Esophagus squamous epithelium (tissue), 5 donors: ENCODE results near the gene CEP128. TPM values are rescaled to one million over a fixed set of nuclear protein-coding genes. Genes with fewer than 3 reads are reported as not detected.

ENCODE experiments used
- DNase-seq: peaks from one replicate; lab custom pipeline; 2025; lab: John Stamatoyannopoulos, UW
- H3K27ac ChIP-seq, 4 donors: fragments of 200-600 bp; sonication (generic); one replicate each; pipeline ENCODE4 v1.5.1; 2016 to 2019; ENCODE audit warnings: mild to moderate bottlenecking in 1 of 4
- H3K27me3 ChIP-seq, 4 donors: fragments of 200-600 bp; sonication (generic); 1 replicate in 3 of 4; 2 replicates in 1 of 4; pipeline versions ENCODE4 v1.5.1 to v1.6.0; 2017 to 2021; ENCODE audit warnings: antibody characterized with exemption in 1 of 4
- H3K36me3 ChIP-seq, 3 donors: fragments of 200-600 bp; sonication (generic); one replicate each; pipeline ENCODE4 v1.5.1; 2016 to 2019
- H3K4me1 ChIP-seq, 3 donors: fragments of 200-600 bp; sonication (generic); one replicate each; pipeline ENCODE4 v1.5.1; 2017 to 2019
- H3K4me3 ChIP-seq, 4 donors: fragments of 200-600 bp; sonication (generic); 1 replicate in 3 of 4; 2 replicates in 1 of 4; pipeline ENCODE4 v1.5.1; 2016 to 2019; ENCODE audit warnings: mild to moderate bottlenecking in 2 of 4, moderate library complexity in 1 of 4
- H3K9me3 ChIP-seq, 3 donors: fragments of 200-600 bp; sonication (generic); one replicate each; pipeline ENCODE4 v1.5.1; 2016 to 2019
- CTCF ChIP-seq, 6 experiments: fragments of 450-650 bp in 4 of 6; fragments of 200-600 bp in 2 of 6; sonication (generic) in 2 of 6; IDR thresholded peaks; one replicate each; pipeline ENCODE4 v1.5.1; 2016 to 2019; ENCODE audit warnings: antibody characterized with exemption in 6 of 6, mild to moderate bottlenecking in 4 of 6, moderate library complexity in 4 of 6
- POLR2A ChIP-seq, 4 donors: fragments of 450-650 bp; IDR thresholded peaks; one replicate each; pipeline ENCODE4 v1.6.1; 2017; ENCODE audit warnings: antibody characterized with exemption in 4 of 4, mild to moderate bottlenecking in 4 of 4, moderate library complexity in 3 of 4
- WGBS, 2 donors: methylation state at CpG; one replicate each; pipeline ENCODE4 v1.1.5; 2018; 5-methylcytosine and 5-hydroxymethylcytosine counted together
- intact Hi-C: fragments of 100-400 bp; cut with DNase I; formaldehyde crosslinking; loops from one replicate; pipeline ENCODE4 v1.15.0; 2022
- total RNA-seq, 4 donors: library from RNA; depleted of rRNA; stranded (reverse); fragments of >200 nt; gene quantifications; one replicate each; pipeline ENCODE4 v1.1.0, GENCODE V29; 2016
- donor health status: DM: yes; HTN: yes; CAD: no.

Gene CEP128
- total RNA-seq, 4 donors from 2014 or later: 2.0 to 12.6 (median 5.4) TPM

- intact Hi-C loops: no loop called here
- WGBS, 2 donors: 92% methylated on average over 5 of the region's 5 CpGs
- no peaks in the 10 kb centered on the region for H3K27me3 ChIP-seq
- no peak overlapping the region for H3K4me3 ChIP-seq
- H3K27ac ChIP-seq: no peak overlapping the region
- H3K36me3 ChIP-seq: no peaks in the 10 kb centered on the region
- no peaks in the 10 kb centered on the region for H3K4me1 ChIP-seq
- no peak for DNase-seq
- TF ChIP-seq POLR2A (IDR thresholded peaks at IDR 0.05) (no peak), CTCF (IDR thresholded peaks at IDR 0.05) (no peak)
- H3K9me3 ChIP-seq: no peaks in the 10 kb centered on the region
These were observed 228.3 kb downstream of the CEP128 start for GRCh38 chr14:80713076-80713850.

GRCh38 chr14:80705241-80705980 is 236.1 kb downstream of the CEP128 start:
- Histone ChIP-seq H3K9me3 (no peaks in the 10 kb centered on the region), H3K4me3 (no peak overlapping the region), H3K27ac (no peak overlapping the region), H3K27me3 (no peaks in the 10 kb centered on the region), H3K36me3 (no peaks in the 10 kb centered on the region), H3K4me1 (no peaks in the 10 kb centered on the region)
- no peak for DNase-seq
- intact Hi-C loops: no loop called here
- WGBS, 2 donors: 86 to 88% methylated on average over 1 of the region's 1 CpG
- TF ChIP-seq POLR2A (IDR thresholded peaks at IDR 0.05) (no peak), CTCF (IDR thresholded peaks at IDR 0.05) (no peak)

GRCh38 chr14:80700601-80701000 is 240.9 kb downstream of the CEP128 start:
- no peak for DNase-seq
- no peaks in the 10 kb centered on the region for H3K27me3 ChIP-seq
- TF ChIP-seq POLR2A (IDR thresholded peaks at IDR 0.05) (no peak), CTCF (IDR thresholded peaks at IDR 0.05) (no peak)
- intact Hi-C loops: no loop called here
- no peak overlapping the region for H3K27ac ChIP-seq
- no peaks in the 10 kb centered on the region for H3K9me3 ChIP-seq
- no peak overlapping the region for H3K4me3 ChIP-seq
- WGBS, 2 donors: 81 to 85% methylated on average over 1 of the region's 1 CpG
- no peaks in the 10 kb centered on the region for H3K4me1 ChIP-seq
- no peaks in the 10 kb centered on the region for H3K36me3 ChIP-seq

- no peak overlapping the region for H3K4me3 ChIP-seq
- H3K27ac ChIP-seq: no peak overlapping the region
- intact Hi-C loops: no loop called here
- WGBS, 2 donors: 58 to 75% methylated on average over 4 of the region's 4 CpGs
- no peaks in the 10 kb centered on the region for H3K4me1 ChIP-seq
- no peaks in the 10 kb centered on the region for H3K36me3 ChIP-seq
- no peaks in the 10 kb centered on the region for H3K27me3 ChIP-seq
- DNase-seq: no peak
- H3K9me3 ChIP-seq: no peaks in the 10 kb centered on the region
- TF ChIP-seq POLR2A (IDR thresholded peaks at IDR 0.05) (no peak), CTCF (IDR thresholded peaks at IDR 0.05) (no peak)
These were observed 241.7 kb downstream of the CEP128 start for GRCh38 chr14:80699861-80700260.

GRCh38 chr14:80698974-80699373 is 242.6 kb downstream of the CEP128 start:
- TF ChIP-seq POLR2A (IDR thresholded peaks at IDR 0.05): no peak
- TF ChIP-seq CTCF (IDR thresholded peaks at IDR 0.05): no peak
- H3K27ac ChIP-seq: no peak overlapping the region
- DNase-seq: no peak
- no peak overlapping the region for H3K4me3 ChIP-seq
- 93 to 96% methylated on average over 6 of the region's 6 CpGs for WGBS, 2 donors
- no peaks in the 10 kb centered on the region for H3K36me3 ChIP-seq
- no peaks in the 10 kb centered on the region for H3K4me1 ChIP-seq
- no peaks in the 10 kb centered on the region for H3K9me3 ChIP-seq
- H3K27me3 ChIP-seq: no peaks in the 10 kb centered on the region
- intact Hi-C loops: no loop called here
